Measurements from ENCODE around the gene EIF2S3. TPM values are rescaled to one million over a fixed set of nuclear protein-coding genes. Genes with fewer than 3 reads are reported as not detected.
A peak's percentile ranks its signal among the peaks of the same experiment; 100 is the strongest.

The EIF2S3 gene
- 110 and 112 TPM in 2 replicates for polyA plus RNA-seq (2013)

DNA sequence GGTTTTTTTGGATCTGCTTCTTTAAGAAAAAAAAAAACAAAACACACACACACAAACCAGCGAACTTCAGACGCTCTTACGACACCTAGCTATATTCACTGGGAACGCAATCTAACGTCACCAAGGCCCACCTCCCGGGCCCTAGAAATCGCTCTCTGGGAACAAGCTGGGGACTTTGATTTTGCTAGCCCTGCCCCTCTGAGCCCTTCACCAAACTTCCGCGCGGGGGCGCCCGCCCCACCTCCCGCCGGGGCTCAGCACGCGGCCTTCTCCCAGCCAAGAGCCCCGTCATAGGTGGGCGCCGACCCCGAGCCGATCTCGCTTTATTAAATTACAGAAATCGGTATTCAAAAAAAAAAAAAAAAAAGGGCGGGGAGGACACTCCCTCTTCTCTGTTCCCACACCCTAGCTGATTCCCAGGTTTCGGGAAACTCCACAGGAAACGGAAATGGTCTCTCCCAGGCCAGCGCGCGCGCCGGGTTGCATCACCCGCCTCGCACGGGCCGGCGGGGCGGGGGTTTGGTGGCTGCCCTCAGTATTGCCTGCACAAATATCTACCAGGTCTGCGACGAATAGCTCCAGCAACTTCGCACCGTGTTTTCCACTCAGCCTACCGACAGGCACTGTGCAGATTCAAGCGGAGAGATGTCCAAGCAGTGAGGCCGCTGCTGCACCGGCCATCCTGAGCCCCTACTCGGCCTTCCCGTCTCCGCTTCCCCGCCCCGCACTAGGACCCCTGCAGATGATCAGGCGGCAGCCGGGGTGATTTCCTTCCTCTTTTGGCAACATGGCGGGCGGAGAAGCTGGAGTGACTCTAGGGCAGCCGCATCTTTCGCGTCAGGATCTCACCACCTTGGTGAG, at the start of gene EIF2S3:
Gene EIF2S3, plus strand, starts transcription at position 775 of the 861 bp plus-strand sequence. Its CDS starts 13 bp downstream, at position 788.
- Histone ChIP-seq H3K36me3 (ENCODE audit: control insufficient read depth in 1 of 2, insufficient read depth in 2 of 2, low read length in 2 of 2) (peaks cover 9 to 10% of the 10 kb centered on the region in 2 experiments), H3K4me3 (ENCODE audit: low read depth, low read length) (peak within 1 kb of the TSS; percentile 99), H4K8ac (ENCODE audit: low read depth, low read length) (peak within 1 kb of the TSS; percentile 96), H2BK5ac (ENCODE audit: low read depth, low read length, poor library complexity) (peak within 1 kb of the TSS; percentile 89), H2AK5ac (ENCODE audit: low read length) (peak within 1 kb of the TSS; percentile 99), H3K23ac (ENCODE audit: low read length) (no peak within 1 kb of the TSS), H3K4me2 (ENCODE audit: low read length) (peak within 1 kb of the TSS; percentile 78), H3K79me1 (ENCODE audit: low read length) (peaks cover 7% of the 10 kb centered on the region), H3K27ac (ENCODE audit: low read depth, low read length) (peak within 1 kb of the TSS; percentile 99), H3K27me3 (ENCODE audit: insufficient read depth, low read length) (no peaks in the 10 kb centered on the region), H3K4ac (ENCODE audit: low read depth, low read length) (peak within 1 kb of the TSS; percentile 96), H4K12ac (ENCODE audit: low read depth, low read length) (peak within 1 kb of the TSS; percentile 94), H4K91ac (ENCODE audit: low read depth, low read length) (peak within 1 kb of the TSS; percentile 94), H3K79me2 (ENCODE audit: control insufficient read depth, insufficient read depth, low read length, poor library complexity) (peaks cover 7% of the 10 kb centered on the region), H2BK12ac (ENCODE audit: low read length) (peak within 1 kb of the TSS; percentile 59), H3K9me3 (ENCODE audit: insufficient read depth, low read depth, low read length) (no peaks in the 10 kb centered on the region), H3K14ac (ENCODE audit: low read length) (peak within 1 kb of the TSS; percentile 98), H3K18ac (ENCODE audit: low read length) (peak within 1 kb of the TSS; percentile 91), H2BK120ac (ENCODE audit: insufficient read depth, low read length, poor library complexity) (peak within 1 kb of the TSS; percentile 96), H3K9ac (ENCODE audit: low read length) (peak within 1 kb of the TSS; percentile 100), H2AFZ (ENCODE audit: insufficient read depth, low read length, poor library complexity) (peak within 1 kb of the TSS; percentile 92), H3K4me1 (ENCODE audit: control insufficient read depth in 1 of 2, insufficient read depth in 2 of 2, low read length in 2 of 2) (no peaks in the 10 kb centered on the region)
- DNase-seq = peak; percentile 78 to 97
- WGBS (ENCODE audit: extremely low coverage, insufficient coverage, insufficient read length) = no CpG with 5 or more reads among the region's 57 CpGs

DNA sequence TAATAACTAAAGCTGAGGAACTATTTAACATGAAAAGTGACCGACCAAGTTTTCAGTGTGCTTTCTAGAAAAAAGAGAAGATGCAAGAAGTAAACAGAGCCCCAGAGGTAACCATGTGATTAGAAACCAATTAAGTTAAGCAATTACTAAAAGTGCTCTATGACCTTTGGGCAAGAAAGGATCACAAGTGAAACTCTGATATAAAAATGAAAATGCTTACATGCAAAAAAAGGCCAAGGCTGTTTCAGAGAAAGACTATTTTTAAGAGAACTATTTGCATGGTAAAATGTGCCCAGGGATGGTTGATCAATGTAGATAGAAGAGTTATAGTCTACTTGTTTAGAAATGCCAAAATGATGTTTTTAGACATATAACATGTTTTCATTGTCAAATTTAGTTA, 49.7 kb upstream of the EIF2S3 start:
- WGBS (ENCODE audit: extremely low coverage, insufficient coverage, insufficient read length) = no CpG with 5 or more reads among the region's 1 CpG
- H3K14ac ChIP-seq (ENCODE audit: low read length) = no peak overlapping the region

DNA sequence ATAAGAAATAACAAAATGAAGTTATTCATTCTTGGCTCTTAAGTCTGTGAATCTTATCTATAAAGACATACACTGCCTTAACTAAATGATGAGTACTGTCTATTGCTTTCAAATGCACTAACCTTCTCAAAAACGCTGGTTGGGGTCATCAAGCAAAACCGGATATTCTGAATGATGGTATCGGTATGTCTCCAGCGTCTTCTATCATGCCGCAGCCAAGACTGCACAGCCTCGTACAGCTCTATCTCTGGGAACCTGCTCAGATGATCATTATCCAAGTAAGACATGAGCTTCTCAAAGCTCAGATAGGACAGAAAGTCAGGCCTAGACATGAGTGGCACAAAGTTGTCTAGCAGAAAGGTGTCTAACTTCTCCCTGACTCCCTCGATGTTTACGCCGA, 48.9 kb upstream of the EIF2S3 start:
- Histone ChIP-seq H3K18ac (ENCODE audit: low read length) (no peak overlapping the region), H3K9me3 (ENCODE audit: insufficient read depth, low read depth, low read length) (no peaks in the 10 kb centered on the region), H3K79me1 (ENCODE audit: low read length) (no peaks in the 10 kb centered on the region), H3K4me2 (ENCODE audit: low read length) (no peak overlapping the region), H3K4ac (ENCODE audit: low read depth, low read length) (no peak overlapping the region), H3K36me3 (ENCODE audit: control insufficient read depth in 1 of 2, insufficient read depth in 2 of 2, low read length in 2 of 2) (peaks cover 0 to 3% of the 10 kb centered on the region in 2 experiments), H3K79me2 (ENCODE audit: control insufficient read depth, insufficient read depth, low read length, poor library complexity) (no peaks in the 10 kb centered on the region), H2BK5ac (ENCODE audit: low read depth, low read length, poor library complexity) (no peak overlapping the region), H4K91ac (ENCODE audit: low read depth, low read length) (no peak overlapping the region), H3K27ac (ENCODE audit: low read depth, low read length) (no peak overlapping the region), H3K14ac (ENCODE audit: low read length) (no peak overlapping the region), H4K12ac (ENCODE audit: low read depth, low read length) (no peak overlapping the region), H2BK120ac (ENCODE audit: insufficient read depth, low read length, poor library complexity) (no peak overlapping the region), H3K23ac (ENCODE audit: low read length) (no peak overlapping the region), H3K9ac (ENCODE audit: low read length) (no peak overlapping the region), H2BK12ac (ENCODE audit: low read length) (no peak overlapping the region), H3K4me3 (ENCODE audit: low read depth, low read length) (no peak overlapping the region), H4K8ac (ENCODE audit: low read depth, low read length) (no peak overlapping the region), H3K27me3 (ENCODE audit: insufficient read depth, low read length) (no peaks in the 10 kb centered on the region), H3K4me1 (ENCODE audit: control insufficient read depth in 1 of 2, insufficient read depth in 2 of 2, low read length in 2 of 2) (no peaks in the 10 kb centered on the region), H2AFZ (ENCODE audit: insufficient read depth, low read length, poor library complexity) (no peak overlapping the region), H2AK5ac (ENCODE audit: low read length) (no peak overlapping the region)
- WGBS (ENCODE audit: extremely low coverage, insufficient coverage, insufficient read length) = no CpG with 5 or more reads among the region's 9 CpGs
- no peak for DNase-seq

More for the DNA sequence above, 49.7 kb upstream of the EIF2S3 start:
- Histone ChIP-seq H2BK5ac (ENCODE audit: low read depth, low read length, poor library complexity) (no peak overlapping the region), H3K27ac (ENCODE audit: low read depth, low read length) (no peak overlapping the region), H2AFZ (ENCODE audit: insufficient read depth, low read length, poor library complexity) (no peak overlapping the region), H3K9me3 (ENCODE audit: insufficient read depth, low read depth, low read length) (no peaks in the 10 kb centered on the region), H4K91ac (ENCODE audit: low read depth, low read length) (no peak overlapping the region), H3K18ac (ENCODE audit: low read length) (no peak overlapping the region), H2BK12ac (ENCODE audit: low read length) (no peak overlapping the region), H3K79me1 (ENCODE audit: low read length) (no peaks in the 10 kb centered on the region), H3K4me2 (ENCODE audit: low read length) (no peak overlapping the region), H3K36me3 (ENCODE audit: control insufficient read depth in 1 of 2, insufficient read depth in 2 of 2, low read length in 2 of 2) (peaks cover 0 to 3% of the 10 kb centered on the region in 2 experiments), H3K4me1 (ENCODE audit: control insufficient read depth in 1 of 2, insufficient read depth in 2 of 2, low read length in 2 of 2) (no peaks in the 10 kb centered on the region), H3K27me3 (ENCODE audit: insufficient read depth, low read length) (no peaks in the 10 kb centered on the region), H4K8ac (ENCODE audit: low read depth, low read length) (no peak overlapping the region), H3K4me3 (ENCODE audit: low read depth, low read length) (no peak overlapping the region), H3K4ac (ENCODE audit: low read depth, low read length) (no peak overlapping the region), H4K12ac (ENCODE audit: low read depth, low read length) (no peak overlapping the region), H2BK120ac (ENCODE audit: insufficient read depth, low read length, poor library complexity) (no peak overlapping the region), H3K79me2 (ENCODE audit: control insufficient read depth, insufficient read depth, low read length, poor library complexity) (no peaks in the 10 kb centered on the region), H2AK5ac (ENCODE audit: low read length) (no peak overlapping the region), H3K23ac (ENCODE audit: low read length) (no peak overlapping the region), H3K9ac (ENCODE audit: low read length) (no peak overlapping the region)
- DNase-seq = no peak

DNA sequence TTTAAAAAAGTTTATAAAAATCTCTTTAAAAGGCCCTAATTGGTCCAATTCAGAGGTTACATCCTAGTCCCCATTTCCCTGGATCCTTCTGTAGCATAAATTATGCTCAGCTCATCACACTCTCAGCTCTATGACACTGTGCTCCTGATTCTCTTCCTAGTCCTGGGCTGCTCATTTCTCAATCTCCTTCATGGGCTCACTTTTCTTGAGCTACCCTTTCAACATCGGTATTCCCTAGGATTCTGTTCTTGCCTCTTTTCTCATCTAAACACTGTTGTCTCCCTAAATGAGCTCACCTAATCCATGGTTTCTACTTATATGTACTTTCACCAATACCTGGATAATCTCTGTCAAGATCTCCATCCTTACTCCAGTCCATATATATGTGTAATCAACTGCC, 42.5 kb upstream of the EIF2S3 start:
- WGBS (ENCODE audit: extremely low coverage, insufficient coverage, insufficient read length) = no CpG with 5 or more reads among the region's 1 CpG
- Histone ChIP-seq H4K12ac (ENCODE audit: low read depth, low read length) (no peak overlapping the region), H3K4me1 (ENCODE audit: control insufficient read depth in 1 of 2, insufficient read depth in 2 of 2, low read length in 2 of 2) (no peaks in the 10 kb centered on the region), H3K18ac (ENCODE audit: low read length) (no peak overlapping the region), H4K91ac (ENCODE audit: low read depth, low read length) (no peak overlapping the region), H4K8ac (ENCODE audit: low read depth, low read length) (no peak overlapping the region), H2BK12ac (ENCODE audit: low read length) (no peak overlapping the region), H2BK120ac (ENCODE audit: insufficient read depth, low read length, poor library complexity) (no peak overlapping the region), H3K36me3 (ENCODE audit: control insufficient read depth in 1 of 2, insufficient read depth in 2 of 2, low read length in 2 of 2) (no peaks in the 10 kb centered on the region), H3K79me2 (ENCODE audit: control insufficient read depth, insufficient read depth, low read length, poor library complexity) (no peaks in the 10 kb centered on the region), H3K4ac (ENCODE audit: low read depth, low read length) (no peak overlapping the region), H3K9ac (ENCODE audit: low read length) (no peak overlapping the region), H2BK5ac (ENCODE audit: low read depth, low read length, poor library complexity) (no peak overlapping the region), H3K79me1 (ENCODE audit: low read length) (no peaks in the 10 kb centered on the region), H3K9me3 (ENCODE audit: insufficient read depth, low read depth, low read length) (no peaks in the 10 kb centered on the region), H2AFZ (ENCODE audit: insufficient read depth, low read length, poor library complexity) (no peak overlapping the region), H3K4me3 (ENCODE audit: low read depth, low read length) (no peak overlapping the region), H2AK5ac (ENCODE audit: low read length) (no peak overlapping the region), H3K23ac (ENCODE audit: low read length) (no peak overlapping the region), H3K14ac (ENCODE audit: low read length) (no peak overlapping the region), H3K27ac (ENCODE audit: low read depth, low read length) (no peak overlapping the region), H3K4me2 (ENCODE audit: low read length) (no peak overlapping the region), H3K27me3 (ENCODE audit: insufficient read depth, low read length) (no peaks in the 10 kb centered on the region)
- no peak for DNase-seq
